Testis (tissue), 2 donors: ENCODE measurements around the gene MTUS2.

Experiments used
- CTCF ChIP-seq, 3 experiments: fragments of 450-650 bp in 2 of 3; fragments of 200-600 bp in 1 of 3; sonication (generic) in 1 of 3; IDR thresholded peaks; one replicate each; pipeline ENCODE4 v1.5.1; 2016 to 2019; ENCODE audit warnings: antibody characterized with exemption in 3 of 3, mild to moderate bottlenecking in 2 of 3, moderate library complexity in 1 of 3
- POLR2A ChIP-seq: fragments of 450-650 bp; IDR thresholded peaks from one replicate; pipeline ENCODE4 v1.6.1; 2017; ENCODE audit warnings: antibody characterized with exemption, mild to moderate bottlenecking, moderate library complexity

GRCh38 chr13:29491248-29491647 is 671.1 kb downstream of the MTUS2 start:
- TF ChIP-seq CTCF (IDR thresholded peaks at IDR 0.05) (no peak), POLR2A (no peak)
